ENCODE data around the gene SERPINB10. TPM values are rescaled to one million over a fixed set of nuclear protein-coding genes. Genes with fewer than 3 reads are reported as not detected.
A peak's percentile ranks its signal among the peaks of the same experiment; 100 is the strongest.
"Not testable (repeated sequence)": the region's sequence is repeated elsewhere in the genome, so short reads cannot be mapped to it uniquely, and the experiment has no call there.

The SERPINB10 gene
- total RNA-seq, 1 donor from 2014 or later, result not detected

DNA sequence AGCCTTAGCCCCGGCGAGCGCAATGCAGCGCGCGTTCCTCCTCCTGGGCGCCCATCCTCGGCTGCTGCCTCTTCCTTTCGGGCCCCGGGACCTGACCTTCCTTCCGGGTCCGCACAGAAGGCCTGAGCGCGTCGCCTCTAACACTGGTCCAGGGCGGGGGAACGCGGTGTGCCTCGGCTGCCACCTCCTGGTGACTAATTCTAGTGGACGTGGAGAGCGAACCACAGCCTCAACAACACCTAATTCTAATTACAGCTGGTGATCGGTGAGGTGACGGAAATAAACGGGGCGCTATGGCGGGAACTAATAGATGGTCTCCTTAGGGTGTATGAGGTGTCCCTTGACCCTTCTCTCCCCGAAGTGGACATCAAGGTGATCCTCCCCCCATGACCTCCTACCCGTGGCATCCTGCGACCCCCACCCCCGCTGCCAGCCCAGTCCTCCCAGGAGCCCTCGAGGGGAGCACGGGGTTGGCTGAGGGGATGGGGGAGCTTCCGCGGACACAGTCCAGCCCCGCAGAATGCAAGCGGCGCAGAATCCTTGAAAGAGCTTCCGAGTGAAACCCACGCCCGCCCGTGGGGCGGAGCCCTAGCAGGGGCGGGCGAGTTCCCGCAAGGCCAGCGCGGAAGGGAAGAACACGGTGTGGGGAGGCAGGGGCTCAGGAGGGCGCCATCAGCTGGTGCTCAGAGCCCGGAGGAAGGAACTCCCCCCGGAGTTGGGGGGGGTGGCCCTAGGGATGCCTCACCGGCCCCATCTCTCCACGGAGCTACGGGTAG lies 28.6 kb downstream of the SERPINB10 start:
- peak; percentile 96 for DNase-seq (ENCODE audit: low spot score)
- intact Hi-C loops (cut with DNase I), result loop anchor here (10.0 kb wide), 1 partner anchor 112 kb away; no protein-coding TSS in a partner anchor

DNA sequence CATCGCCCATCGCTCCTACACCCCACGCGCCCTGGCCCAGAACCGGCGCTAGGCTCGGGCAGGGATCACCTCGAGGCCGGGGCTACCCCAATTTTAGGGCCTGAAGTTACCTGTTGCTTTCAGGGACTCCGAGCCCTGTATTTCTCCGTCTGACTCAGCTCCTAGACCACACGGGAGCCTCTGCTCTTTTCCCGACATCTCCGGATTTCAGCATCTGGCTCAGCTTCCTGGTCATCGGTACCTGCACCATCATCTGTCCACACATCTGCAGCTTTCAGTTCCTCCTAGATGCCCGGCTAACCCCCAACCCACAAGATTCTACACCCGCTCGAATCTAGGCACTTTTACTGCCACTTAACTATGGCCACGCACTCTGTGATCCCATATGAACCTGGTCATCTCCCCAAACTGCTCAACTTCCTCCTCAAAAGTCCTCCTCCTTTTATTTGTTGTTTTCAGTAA lies 29.2 kb downstream of the SERPINB10 start:
- no peak for DNase-seq (ENCODE audit: low spot score)
- intact Hi-C loops (cut with DNase I), result loop anchor here (10.0 kb wide), 1 partner anchor 112 kb away; no protein-coding TSS in a partner anchor

DNA sequence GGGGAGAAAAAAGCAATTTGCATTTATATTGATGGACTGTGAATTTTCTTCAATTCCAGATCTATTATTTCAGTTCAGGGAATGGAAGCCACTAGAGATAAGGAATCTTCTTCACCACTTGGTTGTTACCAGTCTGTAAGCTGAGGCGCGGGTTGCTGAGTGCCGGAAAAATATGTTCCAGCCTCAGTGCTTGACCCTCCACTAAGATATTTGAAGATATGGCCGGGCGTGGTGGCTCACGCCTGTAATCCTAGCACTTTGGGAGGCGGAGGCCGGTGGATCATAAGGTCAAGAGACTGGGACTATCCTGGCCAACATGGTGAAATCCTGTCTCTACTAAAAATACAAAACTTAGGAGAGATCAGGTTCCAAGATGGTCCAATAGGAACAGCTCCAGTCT lies 32.2 kb downstream of the SERPINB10 start:
- intact Hi-C loops (cut with DNase I), result no loop called here
- DNase-seq (ENCODE audit: low spot score), result no peak

DNA sequence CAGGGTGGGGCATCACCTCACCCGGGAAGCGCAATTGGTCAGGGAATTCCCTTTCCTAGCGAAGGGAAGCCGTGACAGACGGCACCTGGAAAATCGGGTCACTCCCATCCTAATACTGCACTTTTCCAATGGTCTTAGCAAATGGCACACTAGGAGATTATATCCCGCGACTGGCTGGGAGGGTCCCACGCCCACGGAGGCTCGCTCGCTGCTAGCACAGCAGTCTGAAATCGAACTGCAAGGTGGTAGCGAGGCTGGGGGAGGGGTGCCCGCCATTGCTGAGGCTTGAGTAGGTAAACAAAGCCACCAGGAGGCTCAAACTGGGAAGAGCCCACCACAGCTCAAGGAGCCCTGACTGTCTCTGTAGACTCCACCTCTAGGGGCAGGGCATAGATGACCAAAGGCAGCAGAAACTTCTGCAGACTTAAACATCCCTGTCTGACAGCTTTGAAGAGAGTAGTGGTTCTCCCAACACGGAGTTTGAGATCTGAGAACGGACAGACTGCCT lies 32.8 kb downstream of the SERPINB10 start:
- intact Hi-C loops (cut with DNase I); DNase-seq (ENCODE audit: low spot score): not testable (repeated sequence)

DNA sequence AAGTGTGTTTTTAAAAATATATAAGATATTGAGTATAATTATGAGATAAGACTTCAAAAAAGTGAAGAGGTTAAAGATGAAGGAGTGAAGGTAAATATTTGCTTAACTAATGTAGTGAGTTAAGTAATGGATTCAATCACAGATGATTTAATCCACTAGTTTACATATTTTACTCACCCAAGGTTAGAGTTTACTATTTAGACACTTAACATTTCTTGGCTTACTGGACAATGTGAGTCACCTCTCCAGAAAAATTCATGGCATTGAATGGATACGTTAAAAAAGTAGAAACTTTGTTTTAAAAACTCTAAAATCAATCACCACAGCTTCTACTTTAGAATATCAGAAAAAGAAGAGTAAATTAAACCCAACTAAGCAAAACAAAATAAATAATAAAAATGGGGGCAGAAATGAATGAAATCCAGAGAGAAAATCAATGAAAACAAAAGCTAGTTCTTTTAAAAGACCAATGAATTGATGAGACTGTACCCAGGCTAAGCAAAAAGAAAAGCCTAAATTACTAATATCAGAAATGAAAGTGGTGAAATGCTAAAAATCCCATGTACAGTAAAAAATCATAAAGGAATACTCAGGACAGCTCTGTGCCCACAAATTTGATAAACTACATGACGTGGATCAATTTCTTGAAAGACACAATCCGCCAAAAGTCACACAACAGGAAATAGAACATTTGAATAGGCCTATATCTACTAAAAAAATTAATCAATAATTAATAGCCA lies 39.5 kb downstream of the SERPINB10 start:
- intact Hi-C loops (cut with DNase I), result no loop called here
- DNase-seq (ENCODE audit: low spot score), result no peak

DNA sequence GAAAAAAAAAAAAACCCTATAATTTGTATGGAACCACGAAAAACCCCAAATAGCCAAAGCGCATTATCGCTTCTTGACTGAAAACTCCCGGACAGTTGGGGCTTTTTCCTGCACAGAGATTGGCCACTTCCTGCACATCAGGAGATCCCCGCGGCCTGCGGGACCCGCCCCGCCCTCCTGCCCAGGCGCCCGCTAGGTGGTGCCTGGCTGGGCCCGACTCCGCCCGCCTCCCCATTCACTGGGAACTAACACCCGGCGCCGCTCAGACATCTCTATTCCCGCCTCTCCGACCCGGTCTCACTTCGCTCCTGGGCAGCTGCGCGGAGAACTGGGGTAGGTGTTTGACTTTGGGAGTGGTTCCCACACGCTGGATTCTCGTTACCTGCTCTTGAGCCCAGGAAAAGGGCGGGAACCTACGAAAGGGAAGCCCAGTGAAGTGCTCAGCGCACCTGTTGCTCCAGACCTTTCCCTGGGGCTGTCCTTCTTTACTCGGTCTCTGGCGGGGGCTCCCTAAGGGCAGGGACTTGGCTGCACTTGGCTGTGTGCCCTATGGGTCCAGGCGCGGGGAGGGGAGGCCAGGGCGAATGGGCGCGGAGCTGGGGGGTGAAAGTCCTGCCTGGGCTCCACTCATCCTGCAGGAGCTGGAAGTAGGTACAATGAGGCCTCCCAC lies 41.4 kb downstream of the SERPINB10 start, which contains the start of gene HMSD:
TSS of gene HMSD (plus strand) at position 234 of the 670 bp plus-strand sequence. CDS start 4,155 bp downstream, outside the sequence.
- no peak for DNase-seq (ENCODE audit: low spot score)
- intact Hi-C loops (cut with DNase I), result no loop called here

DNA sequence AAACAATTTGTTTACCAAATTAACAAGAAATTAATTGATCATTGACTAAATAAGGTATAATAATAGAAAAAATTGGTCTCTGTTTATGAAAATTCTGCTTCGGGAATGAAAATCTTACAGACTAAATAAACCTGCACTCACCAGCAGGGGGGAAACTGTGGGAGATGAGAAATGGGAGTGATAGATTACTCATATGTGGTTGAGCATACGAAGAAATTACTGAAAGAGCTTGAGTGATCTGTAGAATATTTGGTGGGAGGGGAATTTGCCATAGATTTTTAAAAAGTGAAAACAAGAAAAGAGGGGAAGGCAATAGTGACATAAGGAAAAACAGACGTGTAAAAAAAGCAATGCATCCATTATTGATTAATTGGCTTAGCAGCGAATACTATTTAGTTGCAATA lies 43.5 kb downstream of the SERPINB10 start:
- intact Hi-C loops (cut with DNase I), result no loop called here
- DNase-seq (ENCODE audit: low spot score), result no peak

DNA sequence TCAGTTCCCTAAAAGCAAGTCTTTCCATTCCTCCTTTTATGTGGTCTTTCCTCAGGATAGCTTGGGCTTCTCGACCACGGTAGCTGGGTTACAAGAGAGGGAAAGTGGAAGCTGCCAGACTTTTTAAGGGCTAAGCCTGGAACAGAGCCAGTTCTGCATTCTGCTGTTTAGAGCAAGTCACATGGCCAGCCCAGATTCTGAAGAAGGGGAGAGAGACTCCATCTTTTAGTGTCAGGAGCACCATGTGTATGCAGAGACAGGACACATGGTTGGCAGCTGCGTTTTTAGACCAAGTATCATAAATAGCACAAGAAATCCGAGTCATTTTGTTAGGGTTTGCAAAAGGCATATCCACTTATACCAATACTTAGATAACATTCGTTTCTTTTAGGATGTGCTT lies 46.1 kb downstream of the SERPINB10 start:
- intact Hi-C loops (cut with DNase I), result no loop called here
- no peak for DNase-seq (ENCODE audit: low spot score)

DNA sequence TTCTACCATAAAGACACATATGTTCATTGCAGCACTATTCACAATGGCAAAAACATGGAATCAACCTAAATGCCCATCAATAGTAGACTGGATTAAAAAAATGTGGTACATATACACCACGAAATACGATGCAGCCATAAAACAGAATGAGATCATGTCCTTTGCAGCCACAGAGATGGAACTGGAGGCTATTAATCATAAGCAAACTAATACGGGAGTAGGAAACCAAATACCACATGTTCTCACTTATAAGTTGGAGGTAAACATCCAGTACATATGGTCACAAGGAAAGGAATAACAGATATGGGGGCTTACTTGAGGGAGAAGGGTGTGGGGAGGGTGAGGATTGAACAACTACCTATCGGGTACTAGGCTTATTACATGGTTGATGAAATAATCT lies 49.0 kb downstream of the SERPINB10 start:
- DNase-seq (ENCODE audit: low spot score), result no peak
- intact Hi-C loops (cut with DNase I), result no loop called here

DNA sequence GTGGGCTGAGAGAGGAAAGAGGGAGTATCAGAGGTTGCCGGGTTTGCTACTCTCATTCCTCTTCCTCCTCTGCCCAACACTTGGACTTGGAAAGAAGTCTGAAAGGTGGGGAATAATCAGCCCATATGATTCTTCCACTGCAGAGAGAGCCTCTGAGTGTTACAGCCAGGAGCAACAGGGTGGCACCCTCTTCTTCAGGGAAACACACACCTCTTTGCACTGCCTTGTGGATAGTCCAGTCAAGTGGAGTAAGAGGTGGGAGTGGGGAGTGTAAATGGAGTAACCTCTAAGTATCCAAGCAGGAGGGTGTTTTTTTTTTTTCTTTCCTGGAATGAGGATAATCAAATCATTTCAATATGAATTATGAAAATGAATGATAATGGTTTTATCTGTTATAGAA lies 53.1 kb downstream of the SERPINB10 start:
- intact Hi-C loops (cut with DNase I), result no loop called here
- no peak for DNase-seq (ENCODE audit: low spot score)

DNA sequence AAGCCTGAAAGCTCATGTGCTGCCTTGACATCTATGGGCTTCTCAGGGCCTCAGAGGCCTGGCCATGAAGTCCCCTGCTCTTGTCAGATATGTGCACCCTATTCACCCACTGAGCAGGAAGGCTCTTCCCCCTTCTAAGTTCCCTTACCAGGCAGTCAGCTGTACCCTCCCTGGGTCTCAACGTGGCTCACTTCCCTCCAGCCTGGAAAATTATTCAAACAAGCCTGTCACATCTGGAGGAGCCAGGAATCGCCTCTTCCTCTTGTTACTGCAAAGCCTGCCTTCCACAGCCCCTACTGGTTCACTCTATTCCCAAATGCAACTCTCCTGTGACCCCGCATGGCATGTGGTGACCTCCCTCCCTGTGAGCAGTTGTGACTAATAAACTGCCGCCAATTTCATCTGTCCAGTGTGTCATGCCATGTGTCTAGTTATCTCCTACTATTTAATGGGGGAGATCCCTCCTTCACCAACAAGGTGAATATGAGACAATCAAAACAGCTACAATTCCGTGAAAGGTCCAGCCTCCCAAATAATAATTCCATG lies 53.8 kb downstream of the SERPINB10 start:
- no peak for DNase-seq (ENCODE audit: low spot score)

DNA sequence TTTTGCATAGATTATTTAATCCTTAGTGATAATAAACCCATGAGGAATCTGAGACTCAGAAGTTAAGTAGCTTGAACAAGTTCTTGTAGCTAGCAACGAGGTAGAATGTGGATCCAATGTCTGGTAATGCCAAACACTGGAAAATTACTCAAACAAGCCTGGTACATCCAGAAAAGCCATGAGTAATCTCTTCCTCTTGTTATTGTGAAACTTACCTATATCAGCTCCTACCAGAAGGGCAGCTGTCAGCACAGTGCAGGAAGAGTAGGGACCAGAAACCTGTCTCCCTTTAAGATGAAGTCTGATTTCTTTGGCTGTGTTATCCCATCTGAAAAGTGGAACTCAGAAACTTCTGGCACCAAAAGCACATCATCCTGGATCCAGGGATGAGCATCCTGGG lies 54.4 kb downstream of the SERPINB10 start:
- DNase-seq (ENCODE audit: low spot score), result no peak
- intact Hi-C loops (cut with DNase I), result no loop called here

More for the DNA sequence above, 53.8 kb downstream of the SERPINB10 start:
- intact Hi-C loops (cut with DNase I), result no loop called here

DNA sequence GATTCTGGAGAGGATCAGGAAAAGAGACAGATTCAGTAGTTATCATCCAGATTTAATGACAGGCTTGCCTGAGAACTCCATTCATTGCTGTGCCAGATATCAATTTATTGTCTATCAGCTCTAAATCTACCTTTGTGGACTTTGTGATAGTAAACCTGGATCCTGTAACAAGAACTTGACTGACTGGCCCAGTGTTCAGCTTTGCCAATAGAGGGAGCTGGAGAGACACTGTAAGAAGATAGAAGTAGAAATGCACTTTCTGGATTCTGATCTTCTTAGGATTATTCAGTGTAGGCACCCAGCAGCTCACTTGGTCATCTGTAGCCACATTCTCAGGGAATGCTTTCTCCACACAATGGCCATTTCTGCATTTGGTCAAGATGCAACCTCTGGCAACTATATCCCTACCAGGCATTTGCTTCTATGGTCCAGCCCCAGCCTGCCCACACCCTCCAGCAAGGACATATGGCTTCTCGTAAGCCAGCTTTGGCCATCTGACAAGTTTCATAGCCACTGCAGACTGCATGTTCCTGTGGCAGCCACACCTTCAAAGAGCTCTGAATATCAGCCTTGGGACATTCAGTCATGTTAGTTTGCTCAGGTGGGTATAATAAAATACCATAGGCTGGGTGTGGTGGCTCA lies 56.0 kb downstream of the SERPINB10 start:
- intact Hi-C loops (cut with DNase I), result no loop called here
- no peak for DNase-seq (ENCODE audit: low spot score)

DNA sequence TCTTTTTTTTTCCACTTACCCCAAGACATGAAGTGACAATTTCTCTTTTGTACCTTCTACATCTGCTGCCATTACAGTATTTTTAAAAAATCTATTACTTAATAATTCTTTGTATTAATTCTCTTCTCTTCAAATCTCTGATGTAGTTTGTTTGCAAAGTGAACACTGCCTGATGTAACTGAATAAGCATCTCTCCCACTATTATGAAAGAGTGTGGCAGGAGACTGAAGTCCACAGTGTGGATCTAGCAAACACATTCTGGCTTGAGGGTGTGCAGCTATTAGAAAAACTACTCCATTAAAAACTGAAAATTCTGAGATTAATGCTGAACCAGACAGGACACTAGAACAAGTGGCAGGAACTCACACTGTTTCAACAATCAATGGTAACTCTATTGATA lies 57.1 kb downstream of the SERPINB10 start:
- no peak for DNase-seq (ENCODE audit: low spot score)
- intact Hi-C loops (cut with DNase I), result no loop called here

DNA sequence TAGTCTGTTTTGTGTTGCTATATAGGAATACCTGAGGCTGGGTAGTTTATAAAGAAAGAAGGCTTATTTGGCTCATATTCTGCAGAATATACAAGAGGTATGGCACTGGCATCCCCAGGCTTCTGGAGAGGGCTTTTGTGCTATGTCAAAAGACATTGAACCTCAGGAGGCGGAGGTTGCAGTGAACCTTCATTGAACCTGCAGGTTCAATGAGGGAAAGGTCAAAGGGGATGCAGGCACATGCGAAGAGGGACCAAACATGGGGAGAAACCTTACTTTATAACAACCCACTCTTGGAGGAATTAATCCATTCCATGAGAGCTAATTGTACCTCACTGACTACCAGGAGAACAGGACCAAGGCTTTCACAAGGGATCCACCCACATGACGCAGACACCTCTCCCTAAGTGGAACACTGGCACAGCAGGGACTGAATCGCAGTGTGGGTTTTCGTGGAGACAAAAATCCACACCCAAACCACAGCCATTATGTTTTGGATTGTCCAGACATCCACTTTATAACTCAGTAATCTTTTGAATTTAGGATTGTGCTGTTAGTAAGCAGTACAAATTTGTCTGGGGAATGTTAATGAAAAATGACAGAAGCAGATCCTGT lies 58.1 kb downstream of the SERPINB10 start:
- intact Hi-C loops (cut with DNase I), result no loop called here
- DNase-seq (ENCODE audit: low spot score), result no peak

DNA sequence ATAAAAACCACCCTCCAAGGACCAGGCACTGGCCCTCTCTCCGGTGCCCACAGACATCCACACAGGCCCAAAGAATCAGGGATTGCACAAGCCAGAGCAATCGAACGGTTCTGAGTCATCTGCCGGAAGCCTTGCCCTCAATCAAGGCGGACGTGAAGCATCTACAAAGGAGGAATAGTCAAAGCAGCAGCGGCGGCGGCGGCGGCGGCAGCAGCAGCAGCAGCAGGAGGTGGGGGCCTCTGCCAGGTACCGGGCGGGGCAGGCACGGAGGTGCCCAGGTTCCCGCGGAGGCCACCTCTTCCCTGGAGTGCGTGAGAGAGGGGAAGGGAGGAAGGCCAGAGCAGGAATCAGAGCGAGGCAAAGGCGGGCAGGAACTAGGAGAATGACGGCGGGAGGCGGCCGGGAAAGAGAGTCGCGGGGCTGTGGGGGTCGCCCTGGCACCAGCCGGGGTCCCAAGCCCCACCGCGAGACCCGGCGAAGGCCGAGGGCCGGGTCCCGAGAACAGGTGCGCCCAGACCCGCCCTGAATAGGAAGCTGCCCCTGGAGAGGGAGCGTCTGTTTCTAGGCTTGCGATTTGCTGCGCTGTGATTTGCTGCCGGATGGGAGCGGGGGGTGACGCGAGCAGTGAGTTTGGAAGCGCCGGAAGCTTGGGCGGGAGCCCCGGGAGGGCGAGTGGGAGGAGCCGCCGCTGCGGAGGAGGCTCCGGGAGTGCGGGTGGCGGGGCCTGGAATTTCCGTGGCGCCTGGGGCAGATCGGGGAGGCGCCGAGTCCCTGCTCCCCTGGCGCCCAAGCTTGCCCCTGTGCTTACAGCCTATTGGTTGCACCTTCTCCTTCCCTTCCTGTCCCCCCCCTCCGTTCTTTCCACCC lies 62.4 kb downstream of the SERPINB10 start, which contains the start of gene SERPINB8:
TSS of gene SERPINB8 (plus strand) at position 140 of the 867 bp plus-strand sequence. CDS start 8,228 bp downstream, outside the sequence.
- intact Hi-C loops (cut with DNase I), result no loop called here
- DNase-seq (ENCODE audit: low spot score), result peak; percentile 97

DNA sequence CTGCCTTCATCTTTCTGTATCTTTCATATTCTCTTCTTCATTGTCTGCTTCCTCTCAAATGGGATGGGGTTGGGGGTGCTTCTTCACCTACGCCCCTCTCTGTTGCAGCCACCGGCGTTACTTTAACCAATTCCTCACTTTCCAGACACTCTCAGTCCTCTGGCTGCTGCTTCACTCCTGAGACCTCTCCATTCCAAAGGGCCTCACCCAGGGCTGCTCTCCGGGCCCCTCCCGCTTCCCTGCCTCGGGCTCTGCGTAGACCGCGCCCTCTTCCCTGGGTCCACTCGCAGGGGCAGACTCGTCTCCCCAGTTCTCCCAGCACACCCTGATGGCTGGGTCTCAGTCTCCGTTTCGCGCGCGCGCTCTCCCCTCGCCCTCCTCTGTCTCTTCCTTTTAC lies 63.0 kb downstream of the SERPINB10 start:
- intact Hi-C loops (cut with DNase I), result no loop called here

More for the DNA sequence above, 63.0 kb downstream of the SERPINB10 start:
- DNase-seq (ENCODE audit: low spot score), result no peak
